Mesodermal cell (in vitro differentiated cells): ENCODE data around the gene SLC35B1.
"Not testable (repeated sequence)": the region's sequence is repeated elsewhere in the genome, so short reads cannot be mapped to it uniquely, and the experiment has no call there.

Source experiments
- H3K27ac ChIP-seq: 2 replicates; pipeline ENCODE4 v1.7.0; 2013; ENCODE audit warnings: mild to moderate bottlenecking, low read depth, low read length, moderate library complexity; ENCODE audit not compliant: severe bottlenecking
- H3K36me3 ChIP-seq: 2 replicates; pipeline ENCODE4 v1.7.1; 2013; ENCODE audit warnings: mild to moderate bottlenecking, low read length, moderate library complexity; ENCODE audit not compliant: control insufficient read depth, insufficient read depth
- H3K4me1 ChIP-seq: one replicate; pipeline ENCODE4 v1.7.1; 2013; ENCODE audit warnings: mild to moderate bottlenecking, low read length; ENCODE audit not compliant: insufficient read depth, control insufficient read depth, poor library complexity, severe bottlenecking
- H3K4me3 ChIP-seq: 2 replicates; pipeline ENCODE4 v1.7.0; 2013; ENCODE audit warnings: low read length, control low read depth, mild to moderate bottlenecking; ENCODE audit not compliant: insufficient read depth, poor library complexity, severe bottlenecking; ENCODE audit errors: extremely low read depth
- H3K9me3 ChIP-seq: 2 replicates; pipeline ENCODE4 v1.7.1; 2013; ENCODE audit warnings: mild to moderate bottlenecking, low read length, moderate library complexity; ENCODE audit not compliant: control insufficient read depth
- WGBS, 2 experiments: methylation state at CpG; one replicate each; pipeline ENCODE4 v1.1.5; 2013; ENCODE audit warnings: missing lambda C conversion rate in 2 of 2; ENCODE audit not compliant: insufficient coverage in 2 of 2; 5-methylcytosine and 5-hydroxymethylcytosine counted together

SLC35B1 gene

DNA sequence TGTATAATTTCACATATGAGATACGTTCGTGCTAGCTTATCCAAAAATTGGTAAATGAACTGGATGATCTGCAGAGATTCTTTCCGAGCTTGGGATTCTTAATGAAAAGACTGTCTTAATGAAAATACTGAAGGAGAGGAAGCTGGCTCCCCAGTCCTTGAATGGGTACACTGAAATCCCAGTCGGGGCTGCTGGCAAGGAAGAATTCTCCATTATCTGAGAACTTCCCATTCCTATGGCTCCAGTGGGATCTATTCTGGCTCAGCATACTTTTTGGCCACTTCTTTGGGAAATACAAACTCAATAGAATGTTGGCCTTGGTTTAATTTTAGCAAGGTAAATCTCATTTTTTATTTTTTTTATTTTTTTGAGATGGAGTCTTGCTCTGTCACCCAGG, 23.7 kb upstream of the SLC35B1 start:
- peaks cover 11% of the 10 kb centered on the region for H3K36me3 ChIP-seq
- 94 to 100% methylated on average over 3 to 4 of the region's 4 CpGs for WGBS, 2 experiments
- H3K4me1 ChIP-seq = no peaks in the 10 kb centered on the region
- no peak overlapping the region for H3K4me3 ChIP-seq
- H3K9me3 ChIP-seq = no peaks in the 10 kb centered on the region
- H3K27ac ChIP-seq = no peak overlapping the region

DNA sequence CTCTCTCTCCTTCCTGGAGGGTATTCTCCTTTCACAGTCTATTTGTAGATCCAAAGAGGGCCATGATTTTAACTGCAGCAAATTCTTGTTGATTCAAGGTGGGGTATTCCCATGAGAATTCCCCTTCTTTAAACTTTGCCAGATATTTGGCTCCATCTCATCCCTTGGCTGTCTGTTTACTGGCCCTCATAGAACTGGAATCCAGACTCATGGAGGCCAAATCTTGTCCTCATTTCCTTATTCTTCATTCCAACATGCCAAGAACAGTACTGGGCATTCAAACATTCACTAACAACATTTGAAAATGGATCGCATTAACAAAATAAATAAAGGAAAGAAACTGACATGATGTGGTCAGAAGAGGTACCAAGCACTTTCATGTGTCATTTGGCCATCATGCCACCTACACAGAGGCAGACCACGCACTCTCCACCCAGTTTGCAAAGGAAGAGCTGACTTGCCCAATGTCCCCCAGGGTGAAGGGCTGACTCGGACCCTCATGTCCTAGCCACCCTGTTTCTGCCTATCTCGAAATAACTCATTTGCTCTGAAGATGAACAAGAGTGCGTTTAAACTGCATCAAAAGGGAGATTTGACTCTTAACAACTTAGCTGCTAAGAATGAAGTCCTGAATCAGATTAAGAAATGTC, 23.1 kb upstream of the SLC35B1 start:
- 93 to 100% methylated on average over 4 of the region's 5 CpGs for WGBS, 2 experiments
- Histone ChIP-seq H3K4me3 (no peak overlapping the region), H3K27ac (no peak overlapping the region), H3K4me1 (no peaks in the 10 kb centered on the region), H3K9me3 (no peaks in the 10 kb centered on the region), H3K36me3 (peaks cover 14% of the 10 kb centered on the region)

DNA sequence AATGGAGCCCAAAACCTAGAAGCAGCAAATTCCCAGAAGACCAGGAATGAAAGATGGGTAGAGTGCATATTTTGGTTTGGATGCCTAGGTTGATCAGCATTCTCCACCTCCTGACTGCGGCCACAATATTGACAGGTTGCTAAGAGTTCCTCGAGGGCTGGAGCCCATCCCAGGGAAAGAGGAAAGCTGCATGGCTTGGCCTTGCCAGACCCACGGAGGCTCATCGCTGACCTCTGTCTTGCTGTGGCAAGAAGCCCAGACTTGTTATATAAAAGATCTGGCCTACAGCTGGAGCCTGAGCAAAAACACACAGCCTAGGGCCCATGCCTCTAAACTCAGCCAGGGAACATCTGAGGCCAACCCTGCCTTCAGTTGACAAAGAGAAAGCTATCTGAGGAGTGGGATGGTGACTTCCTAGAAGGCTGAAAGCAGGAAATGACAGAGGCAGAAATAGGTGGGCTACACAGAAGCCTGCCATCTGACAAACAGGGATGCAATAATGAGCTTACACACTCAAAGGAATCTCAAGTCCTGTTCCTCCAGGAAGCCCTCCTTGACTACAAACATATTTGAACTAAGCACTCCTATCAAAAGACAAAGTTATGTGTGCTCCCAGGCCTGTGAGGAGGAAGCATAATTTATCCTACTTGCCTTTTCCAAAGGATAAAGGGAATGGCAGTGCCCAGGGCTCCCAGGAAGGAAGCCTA, 22.5 kb upstream of the SLC35B1 start:
- Histone ChIP-seq H3K9me3 (no peaks in the 10 kb centered on the region), H3K27ac (no peak overlapping the region), H3K36me3 (peaks cover 19% of the 10 kb centered on the region), H3K4me1 (no peaks in the 10 kb centered on the region), H3K4me3 (no peak overlapping the region)
- 95 to 97% methylated on average over 4 of the region's 4 CpGs for WGBS, 2 experiments

GRCh38 chr17:49729069-49729468, 21.3 kb upstream of the SLC35B1 start:
- no peak overlapping the region for H3K27ac ChIP-seq
- H3K36me3 ChIP-seq = peaks cover 19% of the 10 kb centered on the region
- no peaks in the 10 kb centered on the region for H3K4me1 ChIP-seq
- 92 to 100% methylated on average over 3 of the region's 3 CpGs for WGBS, 2 experiments
- no peak overlapping the region for H3K4me3 ChIP-seq
- H3K9me3 ChIP-seq = no peaks in the 10 kb centered on the region

GRCh38 chr17:49728425-49728824, 20.7 kb upstream of the SLC35B1 start:
- Histone ChIP-seq H3K4me3 (no peak overlapping the region), H3K9me3 (no peaks in the 10 kb centered on the region), H3K36me3 (peaks cover 19% of the 10 kb centered on the region), H3K4me1 (no peaks in the 10 kb centered on the region), H3K27ac (no peak overlapping the region)
- 97% methylated on average over 5 of the region's 5 CpGs for WGBS, 2 experiments

- Histone ChIP-seq H3K27ac (no peak overlapping the region), H3K9me3 (no peaks in the 10 kb centered on the region), H3K36me3 (peaks cover 16% of the 10 kb centered on the region), H3K4me1 (no peaks in the 10 kb centered on the region), H3K4me3 (no peak overlapping the region)
- WGBS, 2 experiments = 81 to 86% methylated on average over 2 to 3 of the region's 4 CpGs
Observed at GRCh38 chr17:49727380-49727779, 19.6 kb upstream of the SLC35B1 start.

- H3K36me3 ChIP-seq = peaks cover 26% of the 10 kb centered on the region
- no peak overlapping the region for H3K27ac ChIP-seq
- H3K9me3 ChIP-seq = no peaks in the 10 kb centered on the region
- WGBS, 2 experiments = 96 to 98% methylated on average over 5 to 6 of the region's 7 CpGs
- H3K4me1 ChIP-seq = no peaks in the 10 kb centered on the region
- H3K4me3 ChIP-seq = no peak overlapping the region
Observed at GRCh38 chr17:49725452-49726130, 17.8 kb upstream of the SLC35B1 start.

GRCh38 chr17:49724552-49724951, 16.8 kb upstream of the SLC35B1 start:
- H3K36me3 ChIP-seq = peaks cover 31% of the 10 kb centered on the region
- not testable (repeated sequence) for H3K4me1 ChIP-seq, H3K9me3 ChIP-seq, H3K4me3 ChIP-seq, H3K27ac ChIP-seq
- WGBS, 2 experiments = 88 to 92% methylated on average over 4 to 5 of the region's 6 CpGs

- 100% methylated on average over 2 to 7 of the region's 8 CpGs for WGBS, 2 experiments
- Histone ChIP-seq H3K27ac (peak overlapping the region; percentile 41), H3K4me3 (no peak overlapping the region), H3K36me3 (peaks cover 42% of the 10 kb centered on the region), H3K4me1 (no peaks in the 10 kb centered on the region), H3K9me3 (no peaks in the 10 kb centered on the region)
Observed at GRCh38 chr17:49723423-49723822, 15.7 kb upstream of the SLC35B1 start.

- no peaks in the 10 kb centered on the region for H3K4me1 ChIP-seq
- H3K4me3 ChIP-seq = no peak overlapping the region
- peaks cover 54% of the 10 kb centered on the region for H3K36me3 ChIP-seq
- H3K27ac ChIP-seq = no peak overlapping the region
- H3K9me3 ChIP-seq = no peaks in the 10 kb centered on the region
- WGBS, 2 experiments = 96% methylated on average over 3 of the region's 3 CpGs
Observed at GRCh38 chr17:49722066-49722465, 14.3 kb upstream of the SLC35B1 start.
